PC-3 (cell line): ENCODE data around the gene CPZ.

ENCODE experiments used
- CTCF ChIP-seq: fragments of 300-600 bp; sonication (generic); conservative IDR thresholded peaks from 2 replicates; pipeline ENCODE4 v1.5.1; 2017; ENCODE audit warnings: antibody characterized with exemption, low read depth, mild to moderate bottlenecking, low read length
- EZH2 ChIP-seq: fragments of 300-600 bp; sonication (generic); IDR thresholded peaks from one replicate; pipeline ENCODE4 v1.6.1; 2017; ENCODE audit warnings: antibody characterized with exemption, mild to moderate bottlenecking, low read length; ENCODE audit not compliant: unreplicated experiment
- EZH2phosphoT487 ChIP-seq: fragments of 300-600 bp; sonication (generic); IDR thresholded peaks from 2 replicates; pipeline ENCODE4 v1.6.1; 2018; ENCODE audit warnings: mild to moderate bottlenecking, antibody characterized with exemption, low read length, borderline replicate concordance

GRCh38 chr4:8579526-8580320, 12.8 kb upstream of the CPZ start:
- TF ChIP-seq EZH2phosphoT487 (no peak), CTCF (no peak), EZH2 (no peak)
